CD8-positive, alpha-beta memory T cell (primary cell): ENCODE results near the gene IL32. TPM values are rescaled to one million over a fixed set of nuclear protein-coding genes. Genes with fewer than 3 reads are reported as not detected.

Experiments used
- CTCF ChIA-PET: fragments of 350-600 bp; sonication (Branson Sonifier 250); formaldehyde crosslinking; loops from one replicate; lab custom pipeline; 2021; ENCODE audit warnings: antibody characterized with exemption; lab: Charles Lee
- POLR2A ChIA-PET: fragments of 350-600 bp; sonication (Branson Sonifier 250); formaldehyde crosslinking; loops from one replicate; lab custom pipeline; 2021; ENCODE audit warnings: antibody characterized with exemption; lab: Charles Lee
- DNase-seq, 5 donors: peaks; one replicate each; pipeline versions ENCODE4 v3.0.0 to v3.0.0-alpha.2; 2020 to 2022; ENCODE audit warnings: mixed read lengths in 1 of 5
- H3K27ac ChIP-seq: one replicate; pipeline ENCODE4 v1.7.0; 2013; ENCODE audit warnings: low read depth, mild to moderate bottlenecking, low read length, moderate library complexity
- H3K27me3 ChIP-seq: 2 replicates; pipeline ENCODE4 v1.7.0; 2013; ENCODE audit warnings: low read length, mild to moderate bottlenecking; ENCODE audit not compliant: insufficient read depth, poor library complexity, severe bottlenecking
- H3K36me3 ChIP-seq: 2 replicates; pipeline ENCODE4 v1.7.0; 2013; ENCODE audit warnings: mild to moderate bottlenecking, low read length, moderate library complexity; ENCODE audit not compliant: insufficient read depth
- H3K4me1 ChIP-seq: 2 replicates; pipeline ENCODE4 v1.7.0; 2013; ENCODE audit warnings: mild to moderate bottlenecking, low read length, moderate library complexity; ENCODE audit not compliant: insufficient read depth
- H3K4me3 ChIP-seq: 2 replicates; pipeline ENCODE4 v1.7.0; 2013; ENCODE audit warnings: mild to moderate bottlenecking, low read length
- H3K9me3 ChIP-seq: 2 replicates; pipeline ENCODE4 v1.7.0; 2013; ENCODE audit warnings: mild to moderate bottlenecking, low read length
- H3K27ac Mint-ChIP-seq, 8 donors: one replicate each; pipeline ENCODE4 v1.8.0; 2020 to 2021; ENCODE audit warnings: mixed read lengths in 8 of 8, mild to moderate bottlenecking in 6 of 8, inconsistent platforms in 3 of 8, moderate library complexity in 3 of 8
- H3K27me3 Mint-ChIP-seq, 2 donors: one replicate each; pipeline ENCODE4 v1.8.0; 2020 to 2021; ENCODE audit warnings: mixed read lengths in 2 of 2, mild to moderate bottlenecking in 1 of 2, moderate library complexity in 1 of 2
- H3K36me3 Mint-ChIP-seq, 3 donors: one replicate each; pipeline ENCODE4 v1.8.0; 2020 to 2021; ENCODE audit warnings: mixed read lengths in 3 of 3, inconsistent platforms in 1 of 3, mild to moderate bottlenecking in 1 of 3
- H3K4me1 Mint-ChIP-seq, 3 donors: one replicate each; pipeline ENCODE4 v1.8.0; 2020 to 2021; ENCODE audit warnings: mixed read lengths in 3 of 3, inconsistent platforms in 1 of 3, mild to moderate bottlenecking in 1 of 3
- H3K4me3 Mint-ChIP-seq, 7 donors: one replicate each; pipeline ENCODE4 v1.8.0; 2020 to 2021; ENCODE audit warnings: mixed read lengths in 7 of 7, mild to moderate bottlenecking in 6 of 7, moderate library complexity in 4 of 7, inconsistent platforms in 2 of 7
- H3K9me3 Mint-ChIP-seq, 5 donors: one replicate each; pipeline ENCODE4 v1.8.0; 2020 to 2022; ENCODE audit warnings: mixed read lengths in 5 of 5, mild to moderate bottlenecking in 3 of 5, moderate library complexity in 2 of 5, inconsistent platforms in 1 of 5
- polyA plus RNA-seq: library from polyadenylated mRNA; unstranded; fragments of 300-500 nt; fragmentation: Illumina TruSeq; gene quantifications from one replicate; pipeline ENCODE4 v1.2.3, GENCODE V29; 2021
- total RNA-seq, 2 experiments: library from RNA; stranded (reverse); gene quantifications; one replicate each; pipeline ENCODE4 v1.2.3, GENCODE V29; 2021

The IL32 gene
- total and polyA plus RNA-seq, 3 experiments from 2014 or later: 975 to 3,843 (median 992) TPM

GRCh38 chr16:3112058-3112880, 46.8 kb downstream of the IL32 start, which contains the start of gene ZNF205:
Gene ZNF205 (plus strand): TSS chr16:3112586. CDS start chr16:3113431, 845 bp downstream.
- ChIA-PET CTCF (interaction anchor here (1.0 to 1.7 kb wide), 3 partner anchors 11 to 37 kb away, joined by 3 to 4 read pairs (median 3); partner anchors contain the start of gene ZNF213), POLR2A (no interaction called here)
- H3K4me3 ChIP-seq: no peak within 1 kb of the TSS

DNA sequence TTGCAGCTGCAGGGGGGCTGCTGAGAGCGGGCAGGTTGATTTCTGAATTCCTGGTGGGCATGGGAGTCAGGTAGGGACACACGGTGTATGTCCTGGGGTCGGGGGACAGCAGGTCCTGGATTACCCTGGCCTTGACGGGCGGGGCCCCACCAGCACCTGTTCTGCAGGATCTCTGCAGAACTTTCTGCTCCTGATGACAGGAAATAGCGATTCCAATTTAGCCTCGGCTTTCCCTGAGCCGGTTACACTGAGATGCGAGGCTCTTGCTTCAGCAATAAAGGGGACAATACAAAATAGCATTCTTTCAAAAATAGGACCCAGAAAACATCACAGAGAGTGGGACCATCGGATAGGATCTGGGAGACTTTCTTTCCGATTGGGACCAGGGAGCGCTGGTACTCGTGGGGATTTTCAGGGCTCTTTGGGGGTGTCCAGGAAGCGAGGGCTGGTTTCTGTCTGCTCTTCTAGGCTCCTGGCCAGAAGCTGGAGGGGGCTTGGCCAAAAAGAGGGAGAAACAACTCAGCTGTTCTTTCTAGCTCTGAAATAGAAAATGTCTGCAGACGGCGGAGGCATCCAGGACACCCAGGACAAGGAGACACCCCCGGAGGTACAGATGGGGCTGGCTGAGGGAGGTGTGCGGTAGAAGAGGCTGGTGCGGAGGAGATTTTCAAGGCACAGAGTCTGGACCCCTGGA, 47.6 kb downstream of the IL32 start:
- Histone ChIP-seq H3K9me3 (no peaks in the 10 kb centered on the region), H3K27me3 (no peaks in the 10 kb centered on the region), H3K4me1 (no peaks in the 10 kb centered on the region), H3K27ac (peak overlapping the region; percentile 51), H3K4me3 (no peak overlapping the region), H3K36me3 (no peaks in the 10 kb centered on the region)
- no peaks in the 10 kb centered on the region for H3K9me3 Mint-ChIP-seq
- H3K4me1 Mint-ChIP-seq: peaks cover 0 to 3% (median 0%) of the 10 kb centered on the region in 3 donors
- DNase-seq: no peak
- ChIA-PET POLR2A (no interaction called here), CTCF (interaction anchor here (1.7 to 2.8 kb wide), 2 partner anchors 12 to 16 kb away, joined by 4 to 14 read pairs; no protein-coding TSS in a partner anchor)
- H3K36me3 Mint-ChIP-seq: peaks cover 0 to 5% (median 0%) of the 10 kb centered on the region in 3 donors
- peak overlapping the region in 1 of 8 donors; percentile 6 for H3K27ac Mint-ChIP-seq
- H3K4me3 Mint-ChIP-seq: no peak overlapping the region
- peaks cover 2 to 5% of the 10 kb centered on the region in 2 donors for H3K27me3 Mint-ChIP-seq

More at GRCh38 chr16:3112058-3112880, 46.8 kb downstream of the IL32 start, which contains the start of gene ZNF205:
- peaks cover 2 to 5% (median 2%) of the 10 kb centered on the region in 3 donors for H3K4me1 Mint-ChIP-seq
- peaks cover 0 to 5% (median 0%) of the 10 kb centered on the region in 3 donors for H3K36me3 Mint-ChIP-seq
- H3K9me3 ChIP-seq: no peaks in the 10 kb centered on the region
- no peaks in the 10 kb centered on the region for H3K27me3 ChIP-seq
- H3K4me1 ChIP-seq: peaks cover 3% of the 10 kb centered on the region
- DNase-seq: no peak
- peak within 1 kb of the TSS; percentile 51 for H3K27ac ChIP-seq
- H3K4me3 Mint-ChIP-seq: peak within 1 kb of the TSS in 1 of 7 donors; percentile 37
- H3K27me3 Mint-ChIP-seq: peaks cover 2 to 5% of the 10 kb centered on the region in 2 donors
- no peaks in the 10 kb centered on the region for H3K9me3 Mint-ChIP-seq
- peak within 1 kb of the TSS in 1 of 8 donors; percentile 6 for H3K27ac Mint-ChIP-seq
- no peaks in the 10 kb centered on the region for H3K36me3 ChIP-seq

DNA sequence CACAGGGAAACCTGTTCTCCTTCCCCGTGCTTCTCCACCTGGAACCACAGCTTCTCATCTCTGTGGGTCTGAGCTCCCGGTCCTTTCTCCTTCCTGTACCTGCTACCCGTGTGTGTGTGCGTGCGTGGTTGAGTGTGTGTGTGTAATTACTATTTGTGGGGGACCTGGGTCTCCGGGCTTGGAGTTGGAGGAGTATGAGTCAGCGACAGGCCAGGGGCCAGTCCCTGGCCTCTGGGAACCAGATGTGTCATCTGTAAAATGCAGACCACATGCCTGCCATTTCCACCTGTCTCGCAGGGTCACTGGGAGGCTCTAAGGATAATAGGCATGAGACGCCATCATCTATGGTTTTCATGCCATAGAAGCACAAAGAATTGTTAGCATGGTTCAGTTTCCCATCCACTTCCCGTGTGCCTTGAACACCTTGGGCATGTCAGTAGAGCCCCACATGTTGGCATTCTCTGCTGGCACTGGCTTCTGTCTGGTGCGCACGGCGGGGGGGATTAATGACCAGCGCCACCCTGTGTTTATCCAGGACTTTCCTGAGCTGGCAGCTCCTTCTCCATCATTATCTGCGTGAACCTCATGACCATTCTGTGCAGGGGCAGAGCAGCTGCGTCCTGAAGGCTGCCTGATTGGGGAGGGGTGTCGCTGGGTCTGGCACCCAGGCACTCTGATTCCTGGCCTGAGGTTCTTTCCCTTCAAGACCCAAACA, 48.5 kb downstream of the IL32 start:
- Mint-ChIP-seq H3K9me3 (no peaks in the 10 kb centered on the region), H3K27ac (peak overlapping the region in 1 of 8 donors; percentile 6), H3K4me3 (no peak overlapping the region), H3K27me3 (peaks cover 2 to 5% of the 10 kb centered on the region in 2 donors), H3K4me1 (peaks cover 0 to 3% (median 0%) of the 10 kb centered on the region in 3 donors), H3K36me3 (peaks cover 0 to 5% (median 0%) of the 10 kb centered on the region in 3 donors)
- H3K4me1 ChIP-seq: no peaks in the 10 kb centered on the region
- no peak overlapping the region for H3K4me3 ChIP-seq
- ChIA-PET POLR2A (no interaction called here), CTCF (interaction anchor here (1.0 to 2.8 kb wide), 3 partner anchors 10 to 15 kb away, joined by 3 to 14 read pairs (median 4); no protein-coding TSS in a partner anchor)
- H3K27ac ChIP-seq: no peak overlapping the region
- DNase-seq: no peak
- no peaks in the 10 kb centered on the region for H3K36me3 ChIP-seq
- no peaks in the 10 kb centered on the region for H3K27me3 ChIP-seq
- H3K9me3 ChIP-seq: no peaks in the 10 kb centered on the region

DNA sequence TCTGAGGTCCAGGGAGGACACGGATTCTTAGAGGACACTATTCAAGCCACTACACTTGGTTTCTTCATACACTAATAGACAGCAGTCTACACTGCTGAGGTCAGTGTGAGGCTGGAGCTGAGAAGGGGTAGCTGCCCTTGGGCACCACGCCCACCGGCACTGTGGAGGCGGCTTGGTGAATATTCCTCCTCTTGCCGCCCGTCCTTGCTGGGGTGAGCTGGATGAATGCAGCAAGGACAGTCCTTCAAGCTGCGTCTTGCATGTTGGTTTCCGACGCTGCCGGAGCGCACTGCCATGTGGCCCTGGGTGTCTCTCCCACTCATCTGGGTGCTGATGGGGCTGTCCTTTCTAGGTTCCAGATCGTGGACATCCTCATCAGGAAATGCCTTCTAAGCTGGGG, 49.6 kb downstream of the IL32 start:
- H3K27ac ChIP-seq: no peak overlapping the region
- ChIA-PET CTCF (interaction anchor here (1.0 to 2.8 kb wide), 4 partner anchors 12 to 111 kb away, joined by 3 to 14 read pairs (median 3); no protein-coding TSS in a partner anchor), POLR2A (no interaction called here)
- no peak for DNase-seq
- Mint-ChIP-seq H3K4me3 (no peak overlapping the region), H3K27me3 (peaks cover 2 to 5% of the 10 kb centered on the region in 2 donors), H3K9me3 (no peaks in the 10 kb centered on the region), H3K36me3 (peaks cover 0 to 5% (median 0%) of the 10 kb centered on the region in 3 donors), H3K27ac (peak overlapping the region in 1 of 8 donors; percentile 38), H3K4me1 (no peaks in the 10 kb centered on the region)
- H3K27me3 ChIP-seq: no peaks in the 10 kb centered on the region
- H3K9me3 ChIP-seq: no peaks in the 10 kb centered on the region
- H3K36me3 ChIP-seq: no peaks in the 10 kb centered on the region
- no peak overlapping the region for H3K4me3 ChIP-seq
- no peaks in the 10 kb centered on the region for H3K4me1 ChIP-seq

GRCh38 chr16:3115561-3115960, 50.1 kb downstream of the IL32 start:
- DNase-seq: no peak
- H3K27ac Mint-ChIP-seq: no peak overlapping the region
- no peaks in the 10 kb centered on the region for H3K36me3 ChIP-seq
- peaks cover 2 to 5% of the 10 kb centered on the region in 2 donors for H3K27me3 Mint-ChIP-seq
- no peaks in the 10 kb centered on the region for H3K9me3 Mint-ChIP-seq
- no peaks in the 10 kb centered on the region for H3K9me3 ChIP-seq
- H3K36me3 Mint-ChIP-seq: peaks cover 0 to 5% (median 0%) of the 10 kb centered on the region in 3 donors
- H3K4me1 Mint-ChIP-seq: no peaks in the 10 kb centered on the region
- CTCF ChIA-PET: interaction anchor here (0.7 to 2.8 kb wide), 4 partner anchors 13 to 112 kb away, joined by 3 to 14 read pairs (median 3); no protein-coding TSS in a partner anchor
- no peak overlapping the region for H3K27ac ChIP-seq
- no peaks in the 10 kb centered on the region for H3K4me1 ChIP-seq
- no peak overlapping the region for H3K4me3 Mint-ChIP-seq
- H3K4me3 ChIP-seq: no peak overlapping the region
- H3K27me3 ChIP-seq: no peaks in the 10 kb centered on the region
- POLR2A ChIA-PET: no interaction called here

GRCh38 chr16:3118204-3118790, 52.9 kb downstream of the IL32 start:
- H3K4me3 Mint-ChIP-seq: no peak overlapping the region
- no peak overlapping the region for H3K4me3 ChIP-seq
- ChIA-PET CTCF (interaction anchor here (0.7 to 2.4 kb wide), 5 partner anchors 11 to 44 kb away, joined by 3 to 19 read pairs (median 5); no protein-coding TSS in a partner anchor), POLR2A (no interaction called here)
- no peak overlapping the region for H3K27ac Mint-ChIP-seq
- peaks cover 2 to 5% (median 4%) of the 10 kb centered on the region in 3 donors for H3K4me1 Mint-ChIP-seq
- H3K27me3 ChIP-seq: no peaks in the 10 kb centered on the region
- DNase-seq: no peak
- H3K36me3 Mint-ChIP-seq: peaks cover 0 to 5% (median 0%) of the 10 kb centered on the region in 3 donors
- H3K9me3 Mint-ChIP-seq: no peaks in the 10 kb centered on the region
- peaks cover 2% of the 10 kb centered on the region for H3K4me1 ChIP-seq
- H3K27me3 Mint-ChIP-seq: no peaks in the 10 kb centered on the region
- H3K27ac ChIP-seq: no peak overlapping the region
- H3K36me3 ChIP-seq: no peaks in the 10 kb centered on the region
- no peaks in the 10 kb centered on the region for H3K9me3 ChIP-seq

DNA sequence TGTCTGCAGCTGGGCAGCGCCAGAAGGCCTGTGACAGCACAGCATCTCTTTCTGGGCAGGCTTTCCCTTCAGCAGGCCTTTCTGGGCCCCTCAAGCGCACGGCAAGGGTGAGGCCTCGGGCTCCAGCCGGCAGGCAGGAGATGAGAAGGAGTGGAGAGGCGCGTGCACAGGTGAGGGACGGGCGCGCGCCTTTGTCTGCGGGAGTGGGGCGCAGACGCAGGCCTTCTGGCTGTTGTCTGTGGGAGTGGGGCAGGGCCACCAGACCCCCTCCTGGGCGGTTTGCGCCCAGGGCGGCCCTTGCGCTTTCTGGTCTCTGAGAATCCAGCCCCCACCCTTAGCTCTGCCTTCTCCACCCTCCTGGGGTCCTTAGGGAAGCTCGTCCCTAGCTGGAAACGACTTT, 53.4 kb downstream of the IL32 start:
- no peaks in the 10 kb centered on the region for H3K9me3 ChIP-seq
- POLR2A ChIA-PET: interaction anchor here (1.6 kb wide), 1 partner anchor 90 kb away, joined by 3 read pairs; no protein-coding TSS in a partner anchor

More for the DNA sequence above, 53.4 kb downstream of the IL32 start:
- Histone ChIP-seq H3K4me3 (no peak overlapping the region), H3K4me1 (peaks cover 7% of the 10 kb centered on the region), H3K36me3 (no peaks in the 10 kb centered on the region), H3K27me3 (no peaks in the 10 kb centered on the region), H3K27ac (no peak overlapping the region)
- peaks cover 7 to 11% (median 10%) of the 10 kb centered on the region in 3 donors for H3K4me1 Mint-ChIP-seq
- no peak for DNase-seq
- no peak overlapping the region for H3K4me3 Mint-ChIP-seq
- peaks cover 0 to 3% (median 0%) of the 10 kb centered on the region in 3 donors for H3K36me3 Mint-ChIP-seq
- H3K27ac Mint-ChIP-seq: no peak overlapping the region
- no peaks in the 10 kb centered on the region for H3K27me3 Mint-ChIP-seq
- H3K9me3 Mint-ChIP-seq: no peaks in the 10 kb centered on the region
- CTCF ChIA-PET: interaction anchor here (1.3 to 2.4 kb wide), 3 partner anchors 11 to 44 kb away, joined by 3 to 13 read pairs (median 4); no protein-coding TSS in a partner anchor
